Uterus (tissue), 2 donors: Measurements from ENCODE around the gene HMG20B.

Experiments
- CTCF ChIP-seq, 4 experiments: fragments of 200-600 bp in 2 of 4; fragments of 450-650 bp in 2 of 4; sonication (generic) in 2 of 4; IDR thresholded peaks; one replicate each; pipeline ENCODE4 v1.5.1; 2016 to 2019; ENCODE audit warnings: antibody characterized with exemption in 4 of 4, mild to moderate bottlenecking in 2 of 4, moderate library complexity in 1 of 4
- POLR2A ChIP-seq, 2 donors: fragments of 450-650 bp; IDR thresholded peaks; one replicate each; pipeline ENCODE4 v1.6.1; 2016; ENCODE audit warnings: antibody characterized with exemption in 2 of 2, mild to moderate bottlenecking in 1 of 2, moderate library complexity in 1 of 2

DNA sequence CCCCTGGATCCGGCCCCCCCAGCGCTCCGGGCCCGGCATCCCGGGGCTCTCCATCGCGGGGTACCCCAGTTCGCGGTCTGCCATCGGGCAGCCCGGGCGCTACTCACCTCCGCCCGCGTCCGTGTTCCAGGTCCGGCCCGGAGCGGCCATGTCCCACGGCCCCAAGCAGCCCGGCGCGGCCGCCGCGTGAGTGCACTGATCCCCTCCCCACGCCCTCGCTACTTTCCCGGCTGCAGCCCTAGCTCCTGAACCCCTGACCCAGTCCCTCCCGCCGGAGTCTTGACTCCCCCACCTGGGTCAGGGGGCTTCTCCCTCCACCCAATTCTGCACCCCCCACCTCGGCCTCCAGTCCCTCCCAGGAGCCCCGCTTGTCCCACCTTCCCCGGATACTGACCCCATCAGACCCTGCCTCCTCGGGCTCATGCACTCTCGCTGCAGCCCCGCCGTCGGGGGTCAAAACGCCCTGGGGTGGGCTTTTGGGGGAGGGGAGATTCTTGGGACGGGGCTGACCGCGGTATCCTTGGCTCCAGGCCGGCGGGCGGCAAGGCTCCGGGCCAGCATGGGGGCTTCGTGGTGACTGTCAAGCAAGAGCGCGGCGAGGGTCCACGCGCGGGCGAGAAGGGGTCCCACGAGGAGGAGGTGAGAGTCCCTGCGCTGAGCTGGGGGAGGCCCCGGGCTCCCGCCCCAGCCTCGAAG is 566 bp downstream of the HMG20B start:
- TF ChIP-seq CTCF (IDR thresholded peaks at IDR 0.05) (no peak), POLR2A (IDR thresholded peaks at IDR 0.05) (no peak)
